DMS114 treated with DMSO at 0.1 percent for 48 hours (cell line): Measurements from ENCODE around the gene ATE1.

Experiments used
- DNase-seq: peaks from one replicate; lab custom pipeline; 2025; ENCODE audit not compliant: unreplicated experiment; lab: John Stamatoyannopoulos, UW

ATE1 gene

DNA sequence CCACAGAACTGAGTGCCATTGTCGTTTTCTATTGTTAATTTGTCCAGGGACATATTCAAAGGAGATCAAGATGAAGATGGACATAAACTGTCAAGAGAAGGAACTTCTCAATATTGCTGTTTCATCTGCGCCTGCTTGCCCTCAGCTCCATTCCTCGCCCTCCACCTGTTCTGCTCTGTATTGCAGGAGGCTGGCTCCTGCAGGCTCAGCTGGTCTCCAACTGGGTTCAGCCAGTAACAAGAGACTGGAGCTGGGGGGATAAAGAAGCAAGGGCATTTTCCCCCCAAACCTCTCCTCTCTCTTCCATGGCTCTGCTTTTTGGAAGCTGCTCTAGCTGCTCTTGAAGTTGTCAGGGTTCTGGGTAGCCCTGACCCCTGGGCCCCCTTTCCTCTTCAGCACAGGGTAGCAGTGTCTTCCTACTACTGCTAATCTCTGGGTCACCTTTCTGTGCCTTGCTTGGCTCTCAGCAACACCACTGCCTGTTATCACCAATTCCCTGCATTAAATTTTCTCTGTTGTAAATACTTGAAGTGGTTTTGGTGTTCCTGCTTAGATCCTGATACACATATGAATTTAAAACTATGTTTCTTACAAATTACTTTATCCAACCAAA lies 180.6 kb downstream of the ATE1 start:
- DNase-seq: no peak

- DNase-seq: no peak
Observed at GRCh38 chr10:121741248-121741792, 186.5 kb downstream of the ATE1 start.

DNA sequence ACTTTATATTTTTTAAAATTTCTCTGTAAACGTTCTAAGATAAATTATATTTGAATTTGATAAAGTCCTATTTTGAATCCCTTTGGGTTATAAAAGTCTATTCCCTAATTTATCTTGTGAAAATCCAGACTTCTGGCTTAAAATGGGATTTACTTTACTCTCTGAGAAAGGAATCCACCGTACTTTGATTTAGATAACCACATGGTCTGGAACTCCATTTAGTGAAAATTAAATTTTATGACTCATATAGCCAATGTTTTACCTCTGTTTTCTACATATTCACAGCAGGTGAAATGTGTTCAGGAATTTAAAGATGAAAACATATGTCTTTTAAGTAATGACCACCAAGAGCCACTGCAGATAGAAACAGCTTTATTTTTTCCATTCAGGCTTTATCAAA lies 187.8 kb downstream of the ATE1 start:
- no peak for DNase-seq

DNA sequence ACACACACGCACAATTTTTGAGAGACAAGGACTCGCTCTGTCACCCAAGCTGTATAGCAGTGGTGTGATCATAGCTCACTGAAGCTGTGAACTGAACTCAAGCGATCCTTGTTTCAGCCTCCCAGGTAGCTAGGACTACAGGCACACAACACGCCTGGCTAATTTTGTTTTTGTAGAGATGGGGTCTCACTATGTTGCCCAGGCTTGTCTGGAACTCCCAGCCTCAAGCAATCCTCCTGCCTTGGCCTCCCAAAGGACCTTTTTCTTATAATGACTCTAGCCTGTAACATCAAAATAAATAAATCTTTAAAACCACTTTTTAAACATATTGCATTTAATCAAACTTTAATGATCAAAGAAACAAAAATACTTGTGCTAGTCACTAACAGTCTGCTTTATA lies 188.7 kb downstream of the ATE1 start:
- DNase-seq: no peak

DNA sequence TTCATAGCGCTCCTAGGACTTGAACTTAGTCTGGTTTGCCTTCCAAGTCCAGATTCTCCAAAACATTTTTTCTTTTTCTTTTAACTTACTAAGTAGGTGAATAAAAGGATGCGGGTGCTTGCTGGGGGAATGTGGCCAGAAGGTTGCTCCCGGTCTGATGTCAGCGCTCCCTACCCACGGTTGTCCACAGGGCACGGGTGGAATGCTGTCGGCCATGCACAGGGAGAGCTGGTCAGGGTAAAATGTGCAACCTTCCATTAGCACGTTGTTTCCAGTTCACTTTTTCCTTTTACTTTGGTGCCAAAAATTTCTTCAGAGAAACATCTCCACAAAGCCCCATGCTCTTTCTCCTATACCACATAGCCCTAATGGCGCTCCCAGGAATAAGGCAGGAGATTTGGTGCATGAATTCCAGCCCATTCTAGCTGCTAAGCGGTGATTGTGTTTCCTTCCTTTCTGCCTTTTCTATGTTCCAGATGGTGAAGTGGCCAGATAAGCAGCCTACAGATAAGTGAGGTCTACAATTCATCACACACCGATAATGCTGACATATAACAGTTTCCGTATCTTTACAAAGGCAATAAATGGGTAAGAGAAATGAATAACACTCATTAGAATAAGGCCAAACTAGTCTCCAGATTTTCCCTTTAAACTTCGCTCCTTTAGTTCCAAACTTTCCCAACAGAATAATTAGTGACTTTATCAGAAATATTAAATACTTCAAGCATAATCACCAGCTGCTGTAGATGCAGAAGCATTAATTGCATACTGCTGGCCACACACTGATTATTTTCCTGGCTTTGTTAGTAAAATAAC lies 191.3 kb downstream of the ATE1 start:
- no peak for DNase-seq

DNA sequence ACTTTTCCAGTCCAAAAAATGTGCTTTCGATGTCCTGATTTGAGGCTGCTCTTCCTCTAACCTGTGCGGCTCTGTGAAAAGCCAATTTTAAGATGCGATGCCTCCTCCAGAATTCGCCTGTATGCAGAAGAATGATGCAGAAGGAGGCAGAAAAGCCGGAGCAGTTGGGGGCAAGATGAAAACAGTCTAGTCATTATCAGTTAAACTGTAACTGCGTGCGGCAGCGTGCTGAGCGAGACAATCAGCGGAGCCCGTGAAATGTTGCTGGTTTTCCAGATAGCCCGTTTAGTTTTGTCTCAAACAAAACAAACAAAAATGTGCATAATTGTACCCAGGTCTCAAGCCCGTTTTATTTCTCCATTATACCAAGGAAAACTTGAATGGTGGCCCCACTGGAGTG lies 192.6 kb downstream of the ATE1 start:
- DNase-seq: no peak

DNA sequence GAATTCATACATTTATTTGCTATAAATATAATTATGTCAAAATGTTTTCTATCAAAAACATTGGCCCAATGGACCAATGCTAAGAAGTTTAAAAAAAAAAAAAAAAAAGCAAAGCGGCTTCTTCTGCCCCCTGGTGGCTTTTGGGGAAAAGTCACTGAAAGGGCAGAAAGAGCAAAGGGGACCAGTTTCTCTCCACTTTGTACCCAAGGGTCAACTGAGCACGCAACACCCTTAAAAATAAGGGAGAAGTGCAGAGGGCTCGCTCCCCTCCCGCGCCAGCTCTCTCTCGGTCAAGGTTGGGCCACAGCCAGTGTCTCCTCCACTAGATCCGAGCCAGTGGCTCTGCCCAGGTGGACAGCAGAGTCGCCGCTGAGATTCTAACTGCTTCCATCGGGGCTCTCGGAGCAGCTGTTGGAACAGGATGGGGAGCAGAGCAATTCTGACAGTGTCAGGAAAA lies 193.2 kb downstream of the ATE1 start:
- no peak for DNase-seq

DNA sequence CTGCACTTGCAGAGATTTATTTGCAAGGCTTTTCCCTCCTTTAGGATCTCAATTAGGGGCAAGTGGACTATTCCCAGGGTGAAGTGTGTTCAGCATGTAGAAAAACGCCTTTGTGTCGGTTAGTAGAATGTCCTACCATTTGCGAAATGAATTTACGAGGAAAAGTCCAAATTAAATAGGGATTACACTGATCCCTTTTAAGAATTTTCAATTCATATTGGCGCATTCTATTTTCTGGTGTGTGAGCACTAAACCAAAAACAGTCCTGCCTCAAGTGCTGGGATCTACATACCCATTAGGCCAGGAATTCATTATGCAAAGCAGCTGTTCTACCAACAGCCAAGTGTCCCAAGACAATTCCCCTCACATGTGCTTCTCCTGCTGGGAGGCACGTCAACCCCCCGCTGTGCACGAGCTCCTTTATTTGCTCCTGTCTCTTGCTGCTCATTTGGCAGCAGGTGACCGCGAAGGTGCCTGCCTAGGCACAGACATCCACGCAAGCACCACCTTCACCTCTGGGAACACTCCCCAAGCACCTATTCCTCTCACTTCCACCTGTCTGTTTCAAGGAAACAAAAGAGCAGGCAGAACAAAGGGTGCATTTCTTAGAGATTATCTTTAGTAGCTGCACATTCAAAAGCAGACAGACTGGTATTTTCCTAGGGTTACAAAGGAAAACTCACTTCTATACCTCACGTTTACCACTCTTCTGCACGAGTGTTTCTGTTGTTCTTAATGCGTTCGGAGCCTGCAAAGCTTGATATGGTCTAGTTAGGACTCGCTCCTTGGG lies 195.0 kb downstream of the ATE1 start:
- DNase-seq: no peak

GRCh38 chr10:121732172-121732571 lies 195.7 kb downstream of the ATE1 start:
- no peak for DNase-seq

DNA sequence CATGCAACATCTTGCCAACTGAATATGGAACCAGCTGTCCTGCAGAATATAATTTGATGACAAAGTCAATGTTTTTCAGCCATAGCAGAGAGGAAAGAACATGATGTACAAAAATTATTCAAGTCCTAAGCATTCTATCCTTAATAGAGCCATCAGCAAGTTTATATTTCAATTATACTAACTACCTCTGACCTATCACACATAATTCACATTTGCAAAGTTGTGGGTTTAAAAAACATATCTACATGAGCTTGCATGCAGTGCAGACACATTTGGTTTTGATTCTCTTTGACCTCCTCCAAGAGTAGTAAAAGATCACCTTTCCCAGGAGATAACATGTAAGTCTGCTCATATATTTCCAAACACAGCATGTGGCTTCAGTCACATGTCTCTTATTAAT lies 203.5 kb downstream of the ATE1 start:
- no peak for DNase-seq

- no peak for DNase-seq
Observed at GRCh38 chr10:121722665-121723064, 205.2 kb downstream of the ATE1 start.

GRCh38 chr10:121721257-121721656 lies 206.6 kb downstream of the ATE1 start:
- no peak for DNase-seq

DNA sequence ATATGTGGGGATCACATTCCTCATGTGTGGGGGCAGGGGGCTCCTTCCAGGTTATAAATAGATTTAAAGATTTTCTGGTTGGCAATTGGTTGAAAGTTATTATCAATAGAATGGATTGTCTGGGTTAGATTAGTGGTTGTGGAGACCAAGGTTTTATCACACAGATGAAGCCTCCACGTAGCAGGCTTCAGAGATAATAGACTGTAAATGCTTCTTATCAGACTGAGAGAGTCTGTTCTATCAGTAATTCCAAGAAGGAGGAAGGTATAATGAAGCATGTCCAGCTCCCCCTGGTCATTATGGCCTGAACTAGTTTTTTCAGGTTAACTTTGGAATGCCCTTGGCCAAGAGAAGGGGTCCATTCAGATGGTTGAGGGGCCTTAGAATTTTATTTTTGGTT lies 211.9 kb downstream of the ATE1 start:
- DNase-seq: no peak

GRCh38 chr10:121715076-121715475 lies 212.8 kb downstream of the ATE1 start:
- no peak for DNase-seq

- no peak for DNase-seq
Observed at GRCh38 chr10:121713486-121713885, 214.3 kb downstream of the ATE1 start.

GRCh38 chr10:121710971-121711370 lies 216.9 kb downstream of the ATE1 start:
- no peak for DNase-seq

DNA sequence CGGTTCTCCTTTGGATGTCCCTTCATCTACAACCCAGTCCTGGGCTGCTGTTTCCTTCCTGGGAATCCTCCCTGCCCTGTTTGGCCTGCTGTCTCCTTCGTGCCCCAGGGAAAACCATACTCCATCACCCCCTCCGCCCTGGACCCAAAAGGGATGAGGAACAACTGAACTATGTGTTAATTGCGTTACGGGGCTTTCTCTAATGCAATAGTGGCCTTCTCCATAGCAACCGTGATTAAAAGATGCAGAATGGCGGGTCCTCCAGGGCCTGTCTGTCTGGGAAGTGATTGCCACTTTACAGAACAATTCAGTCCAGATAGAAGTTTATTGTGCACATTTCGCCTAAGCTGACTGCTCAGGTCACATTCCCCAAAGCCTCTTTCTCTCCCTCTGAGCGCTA lies 217.6 kb downstream of the ATE1 start:
- no peak for DNase-seq

DNA sequence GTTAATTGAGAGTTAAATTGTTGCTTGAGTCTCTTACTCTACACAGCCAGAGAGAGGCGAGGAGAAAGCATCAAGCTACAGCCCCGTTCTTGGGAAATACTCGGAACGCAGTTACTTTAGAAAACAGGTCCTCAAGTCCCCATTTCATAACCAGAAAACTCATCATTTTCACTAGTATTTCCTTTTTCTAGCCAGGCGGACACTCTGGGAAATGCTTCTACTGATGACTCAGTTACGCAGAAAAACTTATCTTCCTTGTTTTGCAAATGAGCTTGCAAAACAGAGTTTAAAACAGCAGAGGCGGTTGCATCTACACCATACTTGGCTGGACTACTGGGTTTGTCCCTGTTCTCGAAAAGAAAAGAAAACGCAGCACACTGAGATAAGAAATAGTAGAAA lies 218.2 kb downstream of the ATE1 start:
- DNase-seq: no peak

DNA sequence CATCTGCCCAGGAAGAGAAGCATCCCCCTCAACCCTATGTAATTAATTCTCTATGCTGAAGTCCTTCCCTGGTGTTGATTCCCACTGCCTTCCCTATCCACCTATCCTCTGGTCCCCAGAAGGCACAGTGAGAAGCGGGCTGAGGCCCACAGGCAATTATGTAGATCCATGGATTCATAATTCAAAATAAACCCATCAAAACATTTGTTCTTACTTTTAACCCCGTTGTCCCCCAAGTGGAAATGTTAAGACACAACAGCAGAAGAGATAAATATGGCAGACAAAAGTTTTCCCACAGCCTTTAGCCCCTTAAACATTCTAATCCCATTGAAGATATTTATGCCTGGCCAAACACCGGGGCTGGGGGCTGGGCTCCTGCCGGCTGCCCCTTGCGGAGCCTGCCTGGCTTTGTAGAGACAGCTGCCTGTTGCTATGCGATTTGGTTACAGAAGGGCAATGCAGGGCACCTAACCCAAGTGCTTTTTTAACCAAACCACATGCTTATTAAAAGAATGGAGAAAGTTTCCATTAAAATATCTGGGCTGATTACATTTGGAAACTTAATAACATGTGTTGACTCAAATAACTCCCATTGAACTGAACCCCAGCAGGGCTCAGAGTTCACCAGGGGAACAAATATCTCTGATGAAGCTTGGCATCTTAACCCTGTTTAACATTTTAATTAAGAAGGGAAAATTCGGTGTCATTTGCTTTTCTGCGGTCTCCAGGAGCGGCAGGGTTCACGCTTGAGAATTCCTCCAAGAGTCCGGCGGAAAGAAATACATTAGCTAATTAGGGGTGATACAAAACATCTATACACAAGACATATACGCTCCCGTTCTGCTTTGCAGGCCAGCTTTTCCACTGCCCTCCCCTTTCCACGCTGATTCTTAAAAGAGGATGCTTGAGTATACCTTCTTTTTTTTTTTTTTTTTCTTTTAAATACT lies 218.8 kb downstream of the ATE1 start:
- DNase-seq: no peak
